H1 (cell line): ENCODE results near the gene GPR12. TPM values are rescaled to one million over a fixed set of nuclear protein-coding genes. Genes with fewer than 3 reads are reported as not detected.
"Not testable (repeated sequence)": the region's sequence is repeated elsewhere in the genome, so short reads cannot be mapped to it uniquely, and the experiment has no call there.

ENCODE experiments used
- CTCF ChIA-PET: fragments of 300-600 bp; sonication (Branson Sonifier 250); formaldehyde crosslinking; loops from one replicate; lab custom pipeline; 2021; ENCODE audit not compliant: partially characterized antibody; lab: Charles Lee
- POLR2A ChIA-PET: fragments of 300-600 bp; sonication (Branson Sonifier 250); formaldehyde crosslinking; loops from one replicate; lab custom pipeline; 2021; ENCODE audit warnings: inconsistent platforms; ENCODE audit not compliant: partially characterized antibody; lab: Charles Lee
- DNase-seq, 2 experiments: peaks; one replicate each; pipeline versions ENCODE4 v3.0.0 to v3.0.0-alpha.2; 2010 to 2022; ENCODE audit warnings: low spot score in 2 of 2, low read depth in 1 of 2, mixed read lengths in 1 of 2
- FAIRE-seq: peaks from 2 replicates; lab custom pipeline; 2011; peaks lifted over from hg19 to GRCh38; lab: Jason Lieb, UNC
- H2AFZ ChIP-seq: 2 replicates; pipeline ENCODE4 v1.8.1; 2012; ENCODE audit warnings: low read length, inconsistent platforms
- H2AK5ac ChIP-seq: 2 replicates; pipeline ENCODE4 v1.6.1; 2013; ENCODE audit warnings: low read depth, low read length
- H2BK120ac ChIP-seq: replicated peaks from 2 replicates; pipeline ENCODE3; 2013; ENCODE audit warnings: low read depth, low read length, inconsistent platforms
- H2BK12ac ChIP-seq: 2 replicates; pipeline ENCODE4 v1.6.1; 2013; ENCODE audit warnings: low read depth, low read length
- H2BK15ac ChIP-seq: 2 replicates; pipeline ENCODE4 v1.6.1; 2013; ENCODE audit warnings: low read length
- H2BK20ac ChIP-seq: 2 replicates; pipeline ENCODE4 v1.6.1; 2013; ENCODE audit warnings: low read length
- H2BK5ac ChIP-seq: 2 replicates; pipeline ENCODE4 v1.6.1; 2013; ENCODE audit warnings: low read depth, low read length
- H3K14ac ChIP-seq: 2 replicates; pipeline ENCODE4 v1.6.1; 2013; ENCODE audit warnings: inconsistent platforms; ENCODE audit not compliant: insufficient read length
- H3K18ac ChIP-seq: 2 replicates; pipeline ENCODE4 v1.6.1; 2013; ENCODE audit warnings: low read length; ENCODE audit errors: extremely low read depth
- H3K23ac ChIP-seq: 2 replicates; pipeline ENCODE4 v1.6.1; 2013; ENCODE audit warnings: inconsistent platforms; ENCODE audit not compliant: insufficient read length
- H3K23me2 ChIP-seq: 2 replicates; pipeline ENCODE4 v1.6.1; 2013; ENCODE audit warnings: low read depth, low read length
- H3K27ac ChIP-seq: 2 replicates; pipeline ENCODE4 v1.6.1; 2011; ENCODE audit warnings: low read depth, low read length, inconsistent platforms
- H3K27me3 ChIP-seq, 4 experiments: replicated peaks in 1 of 4; 1 replicate in 1 of 4; 2 replicates in 3 of 4; pipeline versions ENCODE4 v1.6.1 to v1.8.1; 2011 to 2013; ENCODE audit warnings: low read length in 3 of 4, mild to moderate bottlenecking in 3 of 4, inconsistent platforms in 2 of 4, mixed read lengths in 2 of 4, moderate library complexity in 1 of 4; ENCODE audit not compliant: control insufficient read depth in 3 of 4, insufficient read depth in 3 of 4; ENCODE audit errors: extremely low read depth in 1 of 4
- H3K36me3 ChIP-seq, 4 experiments: 2 replicates each; pipeline versions ENCODE4 v1.6.1 to v1.8.1; 2011 to 2013; ENCODE audit warnings: mild to moderate bottlenecking in 4 of 4, low read length in 3 of 4, moderate library complexity in 2 of 4, control low read depth in 1 of 4, inconsistent platforms in 1 of 4; ENCODE audit not compliant: insufficient read depth in 4 of 4, control insufficient read depth in 2 of 4
- H3K4ac ChIP-seq: replicated peaks from 2 replicates; pipeline ENCODE3; 2013; ENCODE audit warnings: low read length, low read depth, mixed read lengths, inconsistent platforms; ENCODE audit not compliant: insufficient read length
- H3K4me1 ChIP-seq, 4 experiments: replicated peaks in 1 of 4; 1 replicate in 1 of 4; 2 replicates in 3 of 4; pipeline versions ENCODE4 v1.6.1 to v1.8.1; 2011 to 2013; ENCODE audit warnings: low read length in 3 of 4, inconsistent platforms in 2 of 4, mixed read lengths in 1 of 4; ENCODE audit not compliant: insufficient read depth in 4 of 4, control insufficient read depth in 3 of 4
- H3K4me2 ChIP-seq, 2 experiments: 2 replicates each; pipeline versions ENCODE4 v1.6.1 to v1.8.1; 2011 to 2013; ENCODE audit warnings: low read depth in 2 of 2, low read length in 2 of 2, control low read depth in 1 of 2, inconsistent platforms in 1 of 2, mild to moderate bottlenecking in 1 of 2; ENCODE audit not compliant: insufficient read depth in 1 of 2
- H3K4me3 ChIP-seq, 4 experiments: fragments of 200-600, 300-600 bp in 1 of 4; sonication (generic), shearing (Covaris generic), sonication (Bioruptor Twin) in 1 of 4; 2 replicates each; pipeline versions ENCODE4 v1.5.1 to v1.8.1; 2011 to 2016; ENCODE audit warnings: low read length in 4 of 4, low read depth in 3 of 4, control low read depth in 2 of 4, inconsistent platforms in 2 of 4, mild to moderate bottlenecking in 2 of 4, mixed read lengths in 1 of 4, moderate library complexity in 1 of 4; ENCODE audit not compliant: insufficient read depth in 2 of 4; ENCODE audit errors: extremely low read depth in 1 of 4
- H3K56ac ChIP-seq: replicated peaks from 2 replicates; pipeline ENCODE3; 2013; ENCODE audit warnings: low read depth, mild to moderate bottlenecking, mixed read lengths, low read length, inconsistent platforms; ENCODE audit not compliant: insufficient read length
- H3K79me1 ChIP-seq: 2 replicates; pipeline ENCODE4 v1.6.1; 2013; ENCODE audit warnings: low read depth, low read length, control low read depth
- H3K79me2 ChIP-seq, 2 experiments: 2 replicates each; pipeline versions ENCODE4 v1.6.1 to v1.8.1; 2012 to 2013; ENCODE audit warnings: low read length in 2 of 2, mild to moderate bottlenecking in 2 of 2, inconsistent platforms in 1 of 2; ENCODE audit not compliant: insufficient read depth in 2 of 2, control insufficient read depth in 1 of 2
- H3K9ac ChIP-seq, 4 experiments: replicated peaks in 1 of 4; 1 replicate in 1 of 4; 2 replicates in 3 of 4; pipeline versions ENCODE4 v1.6.1 to v1.8.1; 2011 to 2013; ENCODE audit warnings: low read depth in 3 of 4, low read length in 3 of 4, control low read depth in 2 of 4, mild to moderate bottlenecking in 2 of 4, moderate library complexity in 2 of 4, inconsistent platforms in 1 of 4; ENCODE audit errors: extremely low read depth in 1 of 4
- H3K9me3 ChIP-seq, 2 experiments: 2 replicates each; pipeline versions ENCODE4 v1.6.1 to v1.8.1; 2012 to 2013; ENCODE audit warnings: mild to moderate bottlenecking in 2 of 2, moderate library complexity in 2 of 2, control low read depth in 1 of 2, inconsistent platforms in 1 of 2, low read depth in 1 of 2, low read length in 1 of 2, mixed read lengths in 1 of 2; ENCODE audit not compliant: insufficient read depth in 2 of 2
- H4K20me1 ChIP-seq, 2 experiments: replicated peaks in 1 of 2; 2 replicates each; pipeline versions ENCODE3 to v1.8.1; 2011 to 2013; ENCODE audit warnings: inconsistent platforms in 2 of 2, low read length in 2 of 2, mild to moderate bottlenecking in 1 of 2; ENCODE audit not compliant: insufficient read depth in 2 of 2, control insufficient read depth in 1 of 2
- H4K5ac ChIP-seq: 2 replicates; pipeline ENCODE4 v1.6.1; 2013; ENCODE audit warnings: low read length, low read depth, mixed read lengths, inconsistent platforms; ENCODE audit not compliant: insufficient read length
- H4K8ac ChIP-seq: 2 replicates; pipeline ENCODE4 v1.8.0; 2013; ENCODE audit warnings: mild to moderate bottlenecking, moderate library complexity, low read length, inconsistent platforms; ENCODE audit not compliant: insufficient read depth; ENCODE audit errors: extremely low read depth
- H4K91ac ChIP-seq: replicated peaks from 2 replicates; pipeline ENCODE3; 2013; ENCODE audit warnings: low read length, mixed read lengths, inconsistent platforms; ENCODE audit not compliant: insufficient read length
- WGBS, 2 experiments: shearing (Covaris generic) in 1 of 2; methylation state at CpG; one replicate each; pipeline versions ENCODE4 v1.1.6 to v1.1.7; 2013 to 2015; ENCODE audit warnings: low lambda C conversion rate in 2 of 2, mixed read lengths in 2 of 2, inconsistent platforms in 1 of 2, low coverage in 1 of 2, missing lambda C conversion rate in 1 of 2; ENCODE audit not compliant: insufficient replicate concordance in 2 of 2, insufficient coverage in 1 of 2, insufficient read length in 1 of 2; ENCODE audit errors: extremely low coverage in 1 of 2, missing lambda C conversion rate in 1 of 2; 5-methylcytosine and 5-hydroxymethylcytosine counted together
- polyA plus RNA-seq, 7 experiments: library from polyadenylated mRNA; depleted of rRNA in 3 of 7; stranded (reverse) in 5 of 7; unstranded in 2 of 7; fragments of >200 nt in 5 of 7; fragments of 200-250 nt in 2 of 7; gene quantifications; 1 replicate in 5 of 7; 2 replicates in 1 of 7; 4 replicates in 1 of 7; pipeline versions ENCODE4 v1.2.1 to v1.2.3, GENCODE V29; 2011 to 2013; ENCODE audit warnings: missing spikeins in 2 of 7, mixed read lengths in 2 of 7
- total RNA-seq: library from RNA; stranded (reverse); fragmentation: NEBNext Ultra II Directional; extraction: Animal tissue kit (Norgen Biotek cat#: 25700); gene quantifications from 2 replicates; pipeline ENCODE4 v1.2.1, GENCODE V29; 2021

Gene GPR12
- total and polyA plus RNA-seq, 2 of the 8 experiments (the other 6 are each of a cell fraction or from before 2014, with no cell fraction given): 0.15 to 0.27 TPM

- H3K23ac ChIP-seq, H3K27ac ChIP-seq, H2BK5ac ChIP-seq, POLR2A ChIA-PET, H4K20me1 ChIP-seq, H2AFZ ChIP-seq, H2BK120ac ChIP-seq, H3K9me3 ChIP-seq, DNase-seq, H4K91ac ChIP-seq, H3K4ac ChIP-seq, H3K36me3 ChIP-seq, H2BK20ac ChIP-seq, H3K9ac ChIP-seq, H3K79me1 ChIP-seq, H2AK5ac ChIP-seq, H2BK12ac ChIP-seq, H3K56ac ChIP-seq, H3K27me3 ChIP-seq, FAIRE-seq, H3K14ac ChIP-seq, H3K4me2 ChIP-seq, H3K18ac ChIP-seq, H3K4me1 ChIP-seq, H3K4me3 ChIP-seq, H2BK15ac ChIP-seq, H3K79me2 ChIP-seq, H4K5ac ChIP-seq, H3K23me2 ChIP-seq, CTCF ChIA-PET, H4K8ac ChIP-seq: not testable (repeated sequence)
- WGBS, 2 experiments: no CpG with 5 or more reads among the region's 31 CpGs
These were observed 37.0 kb downstream of the GPR12 start for GRCh38 chr13:26723620-26724019.
